GM18868 (cell line): ENCODE results near the gene TNFSF9.

Source experiments
- ATAC-seq: cut with Tn5 transposase; IDR thresholded peaks from one replicate; pipeline ENCODE4 v1.9.1; 2021; ENCODE audit warnings: mild to moderate bottlenecking, moderate library complexity; ENCODE audit not compliant: unreplicated experiment

TNFSF9 gene

GRCh38 chr19:6530386-6531162 lies at the start of gene TNFSF9:
TSS of gene TNFSF9 (plus strand) at chr19:6531026. CDS start at chr19:6531037, 11 bp downstream.
- ATAC-seq: peak; percentile 27

GRCh38 chr19:6481541-6482342 lies 49.1 kb upstream of the TNFSF9 start, which contains the start of gene DENND1C:
TSS of gene DENND1C (minus strand) at chr19:6481787. CDS start at chr19:6481695, 92 bp downstream.
- ATAC-seq: no peak

GRCh38 chr19:6482343-6482686 lies 48.5 kb upstream of the TNFSF9 start:
- ATAC-seq: no peak

GRCh38 chr19:6483235-6483634 lies 47.6 kb upstream of the TNFSF9 start:
- ATAC-seq: no peak

GRCh38 chr19:6484230-6484629 lies 46.6 kb upstream of the TNFSF9 start:
- ATAC-seq: no peak

- no peak for ATAC-seq
These were observed 46.0 kb upstream of the TNFSF9 start for GRCh38 chr19:6484831-6485230.

GRCh38 chr19:6489278-6490061 lies 41.4 kb upstream of the TNFSF9 start:
- no peak for ATAC-seq

- ATAC-seq: no peak
These were observed 40.7 kb upstream of the TNFSF9 start for GRCh38 chr19:6490134-6490533.

GRCh38 chr19:6491802-6492592 lies 38.8 kb upstream of the TNFSF9 start:
- no peak for ATAC-seq

- ATAC-seq: no peak
These were observed 36.3 kb upstream of the TNFSF9 start for GRCh38 chr19:6494438-6495036.

- ATAC-seq: no peak
These were observed 34.9 kb upstream of the TNFSF9 start for GRCh38 chr19:6495947-6496346.

- ATAC-seq: no peak
These were observed 32.4 kb upstream of the TNFSF9 start for GRCh38 chr19:6498294-6499036.

GRCh38 chr19:6499052-6499790 lies 31.6 kb upstream of the TNFSF9 start:
- no peak for ATAC-seq

- ATAC-seq: no peak
These were observed 29.7 kb upstream of the TNFSF9 start for GRCh38 chr19:6500837-6501739.

GRCh38 chr19:6501740-6502648 lies 28.8 kb upstream of the TNFSF9 start, which contains the start of gene TUBB4A:
TSS of gene TUBB4A (minus strand) at chr19:6502309. CDS start at chr19:6502212, 97 bp downstream.
- ATAC-seq: no peak

GRCh38 chr19:6503407-6504201 lies 27.2 kb upstream of the TNFSF9 start:
- ATAC-seq: no peak
